HEK293T (cell line): ENCODE measurements around the gene PCDHGB7.
A peak's percentile ranks its signal among the peaks of the same experiment; 100 is the strongest.
"Not testable (repeated sequence)": the region's sequence is repeated elsewhere in the genome, so short reads cannot be mapped to it uniquely, and the experiment has no call there.

ENCODE experiments used
- CTCF ChIA-PET: fragments of 350-600 bp; formaldehyde crosslinking; extraction: SDS; loops from one replicate; lab custom pipeline; 2021; ENCODE audit warnings: antibody characterized with exemption, inconsistent platforms; lab: Yijun Ruan, JAX
- POLR2A ChIA-PET: fragments of 350-600 bp; formaldehyde crosslinking; extraction: SDS; loops from one replicate; lab custom pipeline; 2020; ENCODE audit warnings: antibody characterized with exemption, inconsistent platforms; lab: Yijun Ruan, JAX
- DNase-seq: peaks from one replicate; pipeline ENCODE4 v3.0.0; 2012; ENCODE audit warnings: mixed read lengths; ENCODE audit errors: extremely low spot score
- ARNT ChIP-seq: fragments of 450-650 bp; IDR thresholded peaks from 2 replicates; pipeline ENCODE4 v1.6.1; 2017; ENCODE audit warnings: mild to moderate bottlenecking
- BHLHE40 ChIP-seq: fragments of 450-650 bp; IDR thresholded peaks from 2 replicates; pipeline ENCODE4 v1.6.1; 2016; ENCODE audit warnings: mild to moderate bottlenecking, moderate library complexity, borderline replicate concordance
- CTBP1 ChIP-seq: fragments of 450-650 bp; IDR thresholded peaks from 2 replicates; pipeline ENCODE4 v1.6.1; 2016; ENCODE audit warnings: borderline replicate concordance
- ELF4 ChIP-seq: fragments of 450-650 bp; IDR thresholded peaks from 2 replicates; pipeline ENCODE4 v1.6.1; 2017; ENCODE audit warnings: antibody characterized with exemption
- FOXA1 ChIP-seq: fragments of 450-650 bp; IDR thresholded peaks from 2 replicates; pipeline ENCODE4 v1.6.1; 2016; ENCODE audit warnings: mild to moderate bottlenecking
- FOXK2 ChIP-seq: fragments of 450-650 bp; IDR thresholded peaks from 2 replicates; pipeline ENCODE4 v1.6.1; 2016; ENCODE audit warnings: mild to moderate bottlenecking
- FOXM1 ChIP-seq: fragments of 450-650 bp; IDR thresholded peaks from 2 replicates; pipeline ENCODE4 v1.6.1; 2017; ENCODE audit warnings: mild to moderate bottlenecking, borderline replicate concordance
- HDGF ChIP-seq: fragments of 450-650 bp; IDR thresholded peaks from 2 replicates; pipeline ENCODE4 v1.6.1; 2017; ENCODE audit warnings: antibody characterized with exemption, borderline replicate concordance
- L3MBTL2 ChIP-seq: fragments of 450-650 bp; conservative IDR thresholded peaks from 2 replicates; pipeline ENCODE4 v1.6.1; 2016; ENCODE audit warnings: mild to moderate bottlenecking
- LEF1 ChIP-seq: fragments of 450-650 bp; IDR thresholded peaks from 2 replicates; pipeline ENCODE4 v1.6.1; 2017; ENCODE audit warnings: mild to moderate bottlenecking, borderline replicate concordance
- NFRKB ChIP-seq: fragments of 450-650 bp; IDR thresholded peaks from 2 replicates; pipeline ENCODE4 v1.6.1; 2016; ENCODE audit warnings: mild to moderate bottlenecking, moderate library complexity
- PKNOX1 ChIP-seq: fragments of 450-650 bp; IDR thresholded peaks from 2 replicates; pipeline ENCODE4 v1.6.1; 2016
- SP1 ChIP-seq: fragments of 450-650 bp; IDR thresholded peaks from 2 replicates; pipeline ENCODE4 v1.6.1; 2017
- SUZ12 ChIP-seq: fragments of 450-650 bp; IDR thresholded peaks from 2 replicates; pipeline ENCODE4 v1.6.1; 2016; ENCODE audit warnings: mild to moderate bottlenecking
- TARDBP ChIP-seq: fragments of 450-650 bp; IDR thresholded peaks from 2 replicates; pipeline ENCODE4 v1.6.1; 2016
- ZNF384 ChIP-seq: fragments of 450-650 bp; IDR thresholded peaks from 2 replicates; pipeline ENCODE4 v1.6.1; 2016

The PCDHGB7 gene

GRCh38 chr5:141412854-141413539, 4.5 kb upstream of the PCDHGB7 start, which contains the start of gene PCDHGA10:
Gene PCDHGA10, plus strand, starts transcription at chr5:141412987. Its CDS starts 189 bp downstream, at chr5:141413176.
- POLR2A ChIA-PET: no interaction called here
- peak; percentile 45 for DNase-seq
- TF ChIP-seq ARNT (no peak), PKNOX1 (no peak), FOXM1 (no peak), FOXA1 (no peak), ELF4 (no peak), TARDBP (no peak), SUZ12 (no peak), LEF1 (no peak), HDGF (no peak), BHLHE40 (no peak), ZNF384 (no peak), CTBP1 (no peak), SP1 (no peak), NFRKB (no peak), L3MBTL2 (no peak), FOXK2 (no peak)
- CTCF ChIA-PET: interaction anchor here (0.7 to 1.7 kb wide), 5 partner anchors 8 to 424 kb away, joined by 3 to 11 read pairs (median 5); partner anchors contain the start of genes PCDHGA11 and TAF7

GRCh38 chr5:141413540-141414069, 3.9 kb upstream of the PCDHGB7 start:
- CTCF ChIA-PET: interaction anchor here (1.7 kb wide), 2 partner anchors 7 to 150 kb away, joined by 8 to 11 read pairs; partner anchors contain the start of gene PCDHGA11
- TF ChIP-seq ELF4 (no peak), PKNOX1 (no peak), ZNF384 (no peak)
- POLR2A ChIA-PET: no interaction called here
- no peak for DNase-seq

GRCh38 chr5:141414548-141415274, 2.8 kb upstream of the PCDHGB7 start:
- CTCF ChIA-PET: not testable (repeated sequence)

DNA sequence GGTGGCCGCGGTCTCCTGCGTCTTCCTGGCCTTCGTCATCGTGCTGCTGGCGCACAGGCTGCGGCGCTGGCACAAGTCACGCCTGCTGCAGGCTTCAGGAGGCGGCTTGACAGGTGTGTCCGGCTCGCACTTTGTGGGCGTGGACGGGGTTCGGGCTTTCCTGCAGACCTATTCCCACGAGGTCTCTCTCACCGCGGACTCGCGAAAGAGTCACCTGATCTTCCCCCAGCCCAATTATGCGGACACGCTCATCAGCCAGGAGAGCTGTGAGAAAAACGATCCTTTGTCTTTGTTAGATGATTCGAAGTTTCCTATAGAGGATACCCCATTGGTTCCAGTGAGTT, 2.2 kb upstream of the PCDHGB7 start:
- POLR2A ChIA-PET, CTCF ChIA-PET, DNase-seq: not testable (repeated sequence)

More at GRCh38 chr5:141414548-141415274, 2.8 kb upstream of the PCDHGB7 start:
- POLR2A ChIA-PET, DNase-seq: not testable (repeated sequence)

- TF ChIP-seq PKNOX1 (no peak), CTBP1 (no peak), ARNT (no peak), SP1 (no peak), FOXK2 (no peak), ELF4 (no peak)
- ChIA-PET POLR2A (no interaction called here), CTCF (no interaction called here)
- no peak for DNase-seq
Observed at GRCh38 chr5:141419074-141419880, 1.8 kb downstream of the PCDHGB7 start.

GRCh38 chr5:141420855-141421488, 3.5 kb downstream of the PCDHGB7 start, which contains the start of gene PCDHGA11:
Gene PCDHGA11, plus strand, starts transcription at chr5:141421051. Its CDS starts 177 bp downstream, at chr5:141421228.
- peak; percentile 66 for DNase-seq
- POLR2A ChIA-PET: no interaction called here
- CTCF ChIA-PET: interaction anchor here (0.6 to 2.6 kb wide), 24 partner anchors 8 to 483 kb away, joined by 3 to 18 read pairs (median 5); partner anchors contain the start of genes PCDHB14, PCDHGA10, PCDHGA12 and PCDHGA2
- TF ChIP-seq ZNF384: no peak
- TF ChIP-seq L3MBTL2: peak; percentile 39; the same call in 1 of the 2 replicates
- TF ChIP-seq ELF4: no peak
